HFF-Myc (cell line): ENCODE results near the gene APOA1.

ENCODE experiments used
- DNase-seq: peaks from one replicate; pipeline ENCODE4 v3.0.0-alpha.2; 2011; ENCODE audit warnings: low read depth; ENCODE audit errors: extremely low read depth
- H3K4me3 ChIP-seq: replicated peaks from 2 replicates; pipeline ENCODE4 v1.5.1; 2011; ENCODE audit warnings: low read depth, mild to moderate bottlenecking, control low read depth, low read length
- CTCF ChIP-seq: IDR thresholded peaks from 2 replicates; pipeline ENCODE4 v1.5.1; 2012; ENCODE audit warnings: mild to moderate bottlenecking, low read depth, low read length, control low read depth; ENCODE audit errors: missing control alignments

Gene APOA1

GRCh38 chr11:116825854-116826750 lies 11.3 kb downstream of the APOA1 start:
- no peak overlapping the region for H3K4me3 ChIP-seq
- DNase-seq: no peak
- no peak for TF ChIP-seq CTCF

- DNase-seq: no peak
- no peak for TF ChIP-seq CTCF
- no peak overlapping the region for H3K4me3 ChIP-seq
Observed at GRCh38 chr11:116825434-116825833, 12.0 kb downstream of the APOA1 start.

GRCh38 chr11:116823031-116823843 lies 14.2 kb downstream of the APOA1 start, which contains the start of gene APOA4:
Gene APOA4 (minus strand): TSS chr11:116823304. CDS start chr11:116823191, 113 bp downstream.
- DNase-seq: no peak
- no peak within 1 kb of the TSS for H3K4me3 ChIP-seq
- no peak for TF ChIP-seq CTCF

- DNase-seq: no peak
- H3K4me3 ChIP-seq: no peak overlapping the region
- no peak for TF ChIP-seq CTCF
Observed at GRCh38 chr11:116822575-116822974, 14.8 kb downstream of the APOA1 start.

GRCh38 chr11:116821050-116821918 lies 16.1 kb downstream of the APOA1 start:
- TF ChIP-seq CTCF: no peak
- DNase-seq: no peak
- H3K4me3 ChIP-seq: no peak overlapping the region

GRCh38 chr11:116819049-116819448 lies 18.4 kb downstream of the APOA1 start:
- TF ChIP-seq CTCF: no peak
- DNase-seq: no peak
- no peak overlapping the region for H3K4me3 ChIP-seq
